Measurements from ENCODE around the gene ITPR2. TPM values are rescaled to one million over a fixed set of nuclear protein-coding genes. Genes with fewer than 3 reads are reported as not detected.
"Not testable (repeated sequence)": the region's sequence is repeated elsewhere in the genome, so short reads cannot be mapped to it uniquely, and the experiment has no call there.

ITPR2 gene
- polyA plus RNA-seq, 1 donor, result 12.5 TPM

GRCh38 chr12:26760657-26761293, 72.2 kb downstream of the ITPR2 start:
- H3K4me3 ChIP-seq (ENCODE audit: low read length), result no peak overlapping the region
- H3K27ac ChIP-seq (ENCODE audit: low read length), result no peak overlapping the region
- no peaks in the 10 kb centered on the region for H3K27me3 ChIP-seq (ENCODE audit: control insufficient read depth, insufficient read depth, low read length)
- H3K4me1 ChIP-seq (ENCODE audit: control insufficient read depth, insufficient read depth, low read length), result no peaks in the 10 kb centered on the region
- 100% methylated on average over 1 of the region's 3 CpGs for WGBS (ENCODE audit: insufficient coverage, low lambda C conversion rate)
- no peaks in the 10 kb centered on the region for H3K36me3 ChIP-seq (ENCODE audit: control insufficient read depth, insufficient read depth, low read length)
- no peak for DNase-seq
- H3K9me3 ChIP-seq (ENCODE audit: control insufficient read depth, low read depth, low read length), result peaks cover 21% of the 10 kb centered on the region

- H3K27me3 ChIP-seq (ENCODE audit: control insufficient read depth, insufficient read depth, low read length); H3K4me1 ChIP-seq (ENCODE audit: control insufficient read depth, insufficient read depth, low read length); H3K4me3 ChIP-seq (ENCODE audit: low read length); H3K27ac ChIP-seq (ENCODE audit: low read length); H3K36me3 ChIP-seq (ENCODE audit: control insufficient read depth, insufficient read depth, low read length); DNase-seq; H3K9me3 ChIP-seq (ENCODE audit: control insufficient read depth, low read depth, low read length): not testable (repeated sequence)
- 100% methylated on average over 1 of the region's 3 CpGs for WGBS (ENCODE audit: insufficient coverage, low lambda C conversion rate)
Measured at GRCh38 chr12:26755362-26755761, 77.6 kb downstream of the ITPR2 start.

- no peaks in the 10 kb centered on the region for H3K4me1 ChIP-seq (ENCODE audit: control insufficient read depth, insufficient read depth, low read length)
- no peaks in the 10 kb centered on the region for H3K36me3 ChIP-seq (ENCODE audit: control insufficient read depth, insufficient read depth, low read length)
- WGBS (ENCODE audit: insufficient coverage, low lambda C conversion rate), result 100% methylated on average over 2 of the region's 3 CpGs
- no peak overlapping the region for H3K4me3 ChIP-seq (ENCODE audit: low read length)
- H3K27me3 ChIP-seq (ENCODE audit: control insufficient read depth, insufficient read depth, low read length), result no peaks in the 10 kb centered on the region
- DNase-seq, result no peak
- no peaks in the 10 kb centered on the region for H3K9me3 ChIP-seq (ENCODE audit: control insufficient read depth, low read depth, low read length)
- no peak overlapping the region for H3K27ac ChIP-seq (ENCODE audit: low read length)
Measured at GRCh38 chr12:26754148-26754547, 78.8 kb downstream of the ITPR2 start.

GRCh38 chr12:26751179-26751578, 81.8 kb downstream of the ITPR2 start:
- no peak overlapping the region for H3K27ac ChIP-seq (ENCODE audit: low read length)
- H3K4me3 ChIP-seq (ENCODE audit: low read length), result no peak overlapping the region
- WGBS (ENCODE audit: insufficient coverage, low lambda C conversion rate), result 100% methylated on average over 1 of the region's 4 CpGs
- DNase-seq, result no peak
- H3K36me3 ChIP-seq (ENCODE audit: control insufficient read depth, insufficient read depth, low read length), result no peaks in the 10 kb centered on the region
- H3K27me3 ChIP-seq (ENCODE audit: control insufficient read depth, insufficient read depth, low read length), result no peaks in the 10 kb centered on the region
- no peaks in the 10 kb centered on the region for H3K9me3 ChIP-seq (ENCODE audit: control insufficient read depth, low read depth, low read length)
- no peaks in the 10 kb centered on the region for H3K4me1 ChIP-seq (ENCODE audit: control insufficient read depth, insufficient read depth, low read length)

GRCh38 chr12:26750531-26751175, 82.3 kb downstream of the ITPR2 start:
- Histone ChIP-seq H3K27me3 (ENCODE audit: control insufficient read depth, insufficient read depth, low read length) (no peaks in the 10 kb centered on the region), H3K4me1 (ENCODE audit: control insufficient read depth, insufficient read depth, low read length) (no peaks in the 10 kb centered on the region), H3K4me3 (ENCODE audit: low read length) (no peak overlapping the region), H3K27ac (ENCODE audit: low read length) (no peak overlapping the region), H3K36me3 (ENCODE audit: control insufficient read depth, insufficient read depth, low read length) (no peaks in the 10 kb centered on the region), H3K9me3 (ENCODE audit: control insufficient read depth, low read depth, low read length) (no peaks in the 10 kb centered on the region)
- 94% methylated on average over 2 of the region's 7 CpGs for WGBS (ENCODE audit: insufficient coverage, low lambda C conversion rate)
- no peak for DNase-seq

- H3K4me1 ChIP-seq (ENCODE audit: control insufficient read depth, insufficient read depth, low read length), result no peaks in the 10 kb centered on the region
- no peak overlapping the region for H3K27ac ChIP-seq (ENCODE audit: low read length)
Measured at GRCh38 chr12:26749781-26750180, 83.2 kb downstream of the ITPR2 start.

GRCh38 chr12:26748741-26749431, 84.1 kb downstream of the ITPR2 start:
- peak in 1 of 2 donors; percentile 58 for DNase-seq
- Histone ChIP-seq H3K9me3 (ENCODE audit: control insufficient read depth, low read depth, low read length) (no peaks in the 10 kb centered on the region), H3K4me1 (ENCODE audit: control insufficient read depth, insufficient read depth, low read length) (no peaks in the 10 kb centered on the region), H3K27me3 (ENCODE audit: control insufficient read depth, insufficient read depth, low read length) (no peaks in the 10 kb centered on the region), H3K4me3 (ENCODE audit: low read length) (no peak overlapping the region), H3K27ac (ENCODE audit: low read length) (no peak overlapping the region), H3K36me3 (ENCODE audit: control insufficient read depth, insufficient read depth, low read length) (no peaks in the 10 kb centered on the region)
- 58% methylated on average over 3 of the region's 4 CpGs for WGBS (ENCODE audit: insufficient coverage, low lambda C conversion rate)

More at GRCh38 chr12:26749781-26750180, 83.2 kb downstream of the ITPR2 start:
- no peaks in the 10 kb centered on the region for H3K27me3 ChIP-seq (ENCODE audit: control insufficient read depth, insufficient read depth, low read length)
- no peaks in the 10 kb centered on the region for H3K36me3 ChIP-seq (ENCODE audit: control insufficient read depth, insufficient read depth, low read length)
- H3K9me3 ChIP-seq (ENCODE audit: control insufficient read depth, low read depth, low read length), result no peaks in the 10 kb centered on the region
- no peak for DNase-seq
- H3K4me3 ChIP-seq (ENCODE audit: low read length), result no peak overlapping the region

- H3K4me3 ChIP-seq (ENCODE audit: low read length), result no peak overlapping the region
- H3K36me3 ChIP-seq (ENCODE audit: control insufficient read depth, insufficient read depth, low read length), result no peaks in the 10 kb centered on the region
- DNase-seq, result no peak
- H3K27ac ChIP-seq (ENCODE audit: low read length), result no peak overlapping the region
- 57% methylated on average over 2 of the region's 2 CpGs for WGBS (ENCODE audit: insufficient coverage, low lambda C conversion rate)
- H3K4me1 ChIP-seq (ENCODE audit: control insufficient read depth, insufficient read depth, low read length), result no peaks in the 10 kb centered on the region
- no peaks in the 10 kb centered on the region for H3K9me3 ChIP-seq (ENCODE audit: control insufficient read depth, low read depth, low read length)
- no peaks in the 10 kb centered on the region for H3K27me3 ChIP-seq (ENCODE audit: control insufficient read depth, insufficient read depth, low read length)
Measured at GRCh38 chr12:26748412-26748740, 84.6 kb downstream of the ITPR2 start.

GRCh38 chr12:26746121-26746714, 86.8 kb downstream of the ITPR2 start:
- 86% methylated on average over 1 of the region's 4 CpGs for WGBS (ENCODE audit: insufficient coverage, low lambda C conversion rate)
- no peak for DNase-seq

GRCh38 chr12:26744697-26745440, 88.1 kb downstream of the ITPR2 start:
- no peaks in the 10 kb centered on the region for H3K27me3 ChIP-seq (ENCODE audit: control insufficient read depth, insufficient read depth, low read length)
- H3K27ac ChIP-seq (ENCODE audit: low read length), result no peak overlapping the region
- no peaks in the 10 kb centered on the region for H3K4me1 ChIP-seq (ENCODE audit: control insufficient read depth, insufficient read depth, low read length)
- no peaks in the 10 kb centered on the region for H3K9me3 ChIP-seq (ENCODE audit: control insufficient read depth, low read depth, low read length)
- 74% methylated on average over 3 of the region's 8 CpGs for WGBS (ENCODE audit: insufficient coverage, low lambda C conversion rate)
- H3K36me3 ChIP-seq (ENCODE audit: control insufficient read depth, insufficient read depth, low read length), result no peaks in the 10 kb centered on the region
- DNase-seq, result peak; percentile 5 to 35
- no peak overlapping the region for H3K4me3 ChIP-seq (ENCODE audit: low read length)

More at GRCh38 chr12:26746121-26746714, 86.8 kb downstream of the ITPR2 start:
- no peaks in the 10 kb centered on the region for H3K4me1 ChIP-seq (ENCODE audit: control insufficient read depth, insufficient read depth, low read length)
- H3K9me3 ChIP-seq (ENCODE audit: control insufficient read depth, low read depth, low read length), result no peaks in the 10 kb centered on the region
- H3K36me3 ChIP-seq (ENCODE audit: control insufficient read depth, insufficient read depth, low read length), result no peaks in the 10 kb centered on the region
- no peak overlapping the region for H3K27ac ChIP-seq (ENCODE audit: low read length)
- no peaks in the 10 kb centered on the region for H3K27me3 ChIP-seq (ENCODE audit: control insufficient read depth, insufficient read depth, low read length)
- no peak overlapping the region for H3K4me3 ChIP-seq (ENCODE audit: low read length)

Data from large intestine (tissue), 3 donors.